Thymus (tissue), 11 donors: ENCODE data around the gene IPPK. TPM values are rescaled to one million over a fixed set of nuclear protein-coding genes. Genes with fewer than 3 reads are reported as not detected.

Experiments used
- DNase-seq, 9 donors: peaks; one replicate each; pipeline ENCODE4 v3.0.0-alpha.2; 2013; ENCODE audit warnings: low spot score in 9 of 9, low read depth in 6 of 9, missing footprints in 1 of 9
- H3K27ac ChIP-seq, 2 donors: one replicate each; pipeline ENCODE4 v1.5.1; 2013; ENCODE audit warnings: control low read depth in 1 of 2, low read depth in 1 of 2, low read length in 1 of 2, mild to moderate bottlenecking in 1 of 2, moderate library complexity in 1 of 2
- H3K27me3 ChIP-seq, 2 donors: one replicate each; pipeline ENCODE4 v1.5.1; 2013; ENCODE audit warnings: low read length in 1 of 2; ENCODE audit not compliant: control insufficient read depth in 2 of 2, insufficient read depth in 1 of 2
- H3K36me3 ChIP-seq, 2 donors: one replicate each; pipeline ENCODE4 v1.5.1; 2013; ENCODE audit warnings: low read length in 1 of 2, mild to moderate bottlenecking in 1 of 2, moderate library complexity in 1 of 2; ENCODE audit not compliant: control insufficient read depth in 2 of 2, insufficient read depth in 2 of 2
- H3K4me1 ChIP-seq, 2 donors: one replicate each; pipeline ENCODE4 v1.5.1; 2013; ENCODE audit warnings: low read length in 2 of 2; ENCODE audit not compliant: control insufficient read depth in 2 of 2, insufficient read depth in 2 of 2
- H3K4me3 ChIP-seq, 2 donors: one replicate each; pipeline ENCODE4 v1.5.1; 2013; ENCODE audit warnings: low read length in 2 of 2, control low read depth in 1 of 2, mild to moderate bottlenecking in 1 of 2
- H3K9me3 ChIP-seq, 2 donors: one replicate each; pipeline ENCODE4 v1.5.1; 2013; ENCODE audit warnings: low read length in 1 of 2, mild to moderate bottlenecking in 1 of 2; ENCODE audit not compliant: control insufficient read depth in 2 of 2, insufficient read depth in 1 of 2
- WGBS: extraction: QIAGEN DNeasy Blood & Tissue Kit; methylation state at CpG from one replicate; pipeline ENCODE4 v1.1.7; 2013; 5-methylcytosine and 5-hydroxymethylcytosine counted together
- polyA plus RNA-seq: library from polyadenylated mRNA; stranded (reverse); fragments of 200-250 nt; gene quantifications from one replicate; pipeline ENCODE4 v1.2.3, GENCODE V29; 2013
- total RNA-seq: library from RNA; stranded (reverse); fragments of 120-200 nt; gene quantifications from one replicate; pipeline ENCODE4 v1.2.4, GENCODE V29; 2013
- donor health status: healthy.

Gene IPPK
- total and polyA plus RNA-seq, 2 donors: 5.7 to 10.5 TPM

- no peak overlapping the region for H3K27ac ChIP-seq
- no peaks in the 10 kb centered on the region for H3K4me1 ChIP-seq
Measured at GRCh38 chr9:92714787-92715487, 45.0 kb upstream of the IPPK start.

GRCh38 chr9:92714016-92714415 is 44.1 kb upstream of the IPPK start:
- Histone ChIP-seq H3K27ac (no peak overlapping the region), H3K9me3 (peaks cover 0 to 6% of the 10 kb centered on the region in 2 donors), H3K36me3 (peaks cover 73 to 89% of the 10 kb centered on the region in 2 donors), H3K4me3 (no peak overlapping the region), H3K27me3 (no peaks in the 10 kb centered on the region), H3K4me1 (no peaks in the 10 kb centered on the region)
- WGBS: 95% methylated on average over 3 of the region's 3 CpGs
- no peak for DNase-seq

More at GRCh38 chr9:92714787-92715487, 45.0 kb upstream of the IPPK start:
- peaks cover 0 to 6% of the 10 kb centered on the region in 2 donors for H3K9me3 ChIP-seq
- H3K27me3 ChIP-seq: no peaks in the 10 kb centered on the region
- 97% methylated on average over 34 of the region's 34 CpGs for WGBS
- H3K36me3 ChIP-seq: peaks cover 75 to 90% of the 10 kb centered on the region in 2 donors
- no peak for DNase-seq
- H3K4me3 ChIP-seq: no peak overlapping the region

- Histone ChIP-seq H3K4me1 (no peaks in the 10 kb centered on the region), H3K27ac (no peak overlapping the region), H3K27me3 (no peaks in the 10 kb centered on the region), H3K4me3 (no peak overlapping the region), H3K9me3 (peaks cover 0 to 6% of the 10 kb centered on the region in 2 donors), H3K36me3 (peaks cover 68 to 85% of the 10 kb centered on the region in 2 donors)
- no peak for DNase-seq
- 97% methylated on average over 15 of the region's 15 CpGs for WGBS
Measured at GRCh38 chr9:92713528-92713927, 43.6 kb upstream of the IPPK start.

- H3K27me3 ChIP-seq: no peaks in the 10 kb centered on the region
- H3K4me3 ChIP-seq: no peak overlapping the region
- no peak overlapping the region for H3K27ac ChIP-seq
- no peaks in the 10 kb centered on the region for H3K4me1 ChIP-seq
- 98% methylated on average over 15 of the region's 15 CpGs for WGBS
- DNase-seq: no peak
- H3K36me3 ChIP-seq: peaks cover 60 to 78% of the 10 kb centered on the region in 2 donors
- peaks cover 0 to 6% of the 10 kb centered on the region in 2 donors for H3K9me3 ChIP-seq
Measured at GRCh38 chr9:92712767-92713166, 42.8 kb upstream of the IPPK start.

GRCh38 chr9:92711844-92712243 is 41.9 kb upstream of the IPPK start:
- H3K4me1 ChIP-seq: no peaks in the 10 kb centered on the region
- no peaks in the 10 kb centered on the region for H3K27me3 ChIP-seq
- 42% methylated on average over 6 of the region's 6 CpGs for WGBS
- no peak overlapping the region for H3K4me3 ChIP-seq
- peak overlapping the region in 1 of 2 donors; percentile 37 for H3K27ac ChIP-seq
- H3K9me3 ChIP-seq: peaks cover 0 to 6% of the 10 kb centered on the region in 2 donors
- DNase-seq: no peak
- H3K36me3 ChIP-seq: peaks cover 52 to 69% of the 10 kb centered on the region in 2 donors

GRCh38 chr9:92711146-92711545 is 41.2 kb upstream of the IPPK start:
- peaks cover 52 to 62% of the 10 kb centered on the region in 2 donors for H3K36me3 ChIP-seq
- DNase-seq: no peak
- H3K4me3 ChIP-seq: no peak overlapping the region
- H3K4me1 ChIP-seq: no peaks in the 10 kb centered on the region
- no peaks in the 10 kb centered on the region for H3K9me3 ChIP-seq
- H3K27me3 ChIP-seq: no peaks in the 10 kb centered on the region
- 89% methylated on average over 2 of the region's 2 CpGs for WGBS
- no peak overlapping the region for H3K27ac ChIP-seq

- no peak for DNase-seq
- Histone ChIP-seq H3K4me1 (no peaks in the 10 kb centered on the region), H3K27ac (no peak overlapping the region), H3K4me3 (no peak overlapping the region), H3K27me3 (no peaks in the 10 kb centered on the region), H3K36me3 (peaks cover 44 to 54% of the 10 kb centered on the region in 2 donors), H3K9me3 (no peaks in the 10 kb centered on the region)
- WGBS: 97% methylated on average over 3 of the region's 3 CpGs
Measured at GRCh38 chr9:92710368-92710767, 40.4 kb upstream of the IPPK start.

GRCh38 chr9:92709954-92710353 is 40.0 kb upstream of the IPPK start:
- no peak for DNase-seq
- Histone ChIP-seq H3K27ac (no peak overlapping the region), H3K36me3 (peaks cover 40 to 50% of the 10 kb centered on the region in 2 donors), H3K4me1 (no peaks in the 10 kb centered on the region), H3K27me3 (no peaks in the 10 kb centered on the region), H3K9me3 (no peaks in the 10 kb centered on the region), H3K4me3 (no peak overlapping the region)
- WGBS: 96% methylated on average over 3 of the region's 3 CpGs

- no peaks in the 10 kb centered on the region for H3K4me1 ChIP-seq
- peaks cover 33 to 46% of the 10 kb centered on the region in 2 donors for H3K36me3 ChIP-seq
- DNase-seq: no peak
Measured at GRCh38 chr9:92709240-92709639, 39.3 kb upstream of the IPPK start.

More at GRCh38 chr9:92709240-92709639, 39.3 kb upstream of the IPPK start:
- H3K4me3 ChIP-seq: no peak overlapping the region
- no peaks in the 10 kb centered on the region for H3K9me3 ChIP-seq
- no peaks in the 10 kb centered on the region for H3K27me3 ChIP-seq
- H3K27ac ChIP-seq: no peak overlapping the region
